COR-L47 (cell line): ENCODE data around the gene RAPGEF1.
A peak's percentile ranks its signal among the peaks of the same experiment; 100 is the strongest.

Experiments used
- DNase-seq: peaks from one replicate; lab custom pipeline; 2025; lab: John Stamatoyannopoulos, UW

Gene RAPGEF1

DNA sequence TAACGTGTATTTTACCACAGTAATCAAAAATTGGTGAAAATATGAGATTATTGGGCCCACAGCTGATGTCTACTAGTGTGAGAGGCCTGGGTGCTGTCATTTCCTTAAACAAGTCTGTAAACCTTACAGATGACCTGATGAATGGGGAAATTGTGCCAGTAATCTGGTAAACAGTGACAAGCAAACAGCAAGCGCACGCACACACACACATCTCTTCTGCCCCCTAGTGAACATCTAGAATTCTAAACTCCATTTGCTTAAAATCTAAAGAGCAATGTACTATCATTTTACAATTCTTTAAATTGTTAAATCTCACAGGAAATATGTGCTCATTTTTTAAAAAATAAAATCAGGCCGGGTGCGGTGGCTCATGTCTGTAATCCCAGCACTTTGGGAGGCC lies 7.5 kb upstream of the RAPGEF1 start:
- peak; percentile 32 for DNase-seq

DNA sequence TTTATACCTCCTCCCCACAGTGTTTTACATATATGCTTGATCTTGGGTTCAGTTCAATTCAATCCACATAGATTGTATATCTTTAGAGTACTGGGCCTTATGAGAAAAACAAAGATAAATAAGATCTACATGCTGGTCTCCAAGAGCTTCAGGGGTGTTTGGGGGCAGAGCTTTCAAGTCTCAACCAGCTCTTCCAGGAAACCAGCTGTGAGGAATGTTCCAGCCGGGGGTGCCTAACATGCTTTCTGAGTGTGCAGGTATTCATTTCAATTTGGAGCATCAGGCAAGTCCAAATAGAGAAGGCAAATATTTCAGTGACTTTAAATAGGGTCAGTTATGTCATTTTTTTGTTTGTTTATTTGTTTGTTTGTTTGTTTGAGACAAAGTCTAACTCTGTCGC lies 5.7 kb upstream of the RAPGEF1 start:
- DNase-seq: no peak

DNA sequence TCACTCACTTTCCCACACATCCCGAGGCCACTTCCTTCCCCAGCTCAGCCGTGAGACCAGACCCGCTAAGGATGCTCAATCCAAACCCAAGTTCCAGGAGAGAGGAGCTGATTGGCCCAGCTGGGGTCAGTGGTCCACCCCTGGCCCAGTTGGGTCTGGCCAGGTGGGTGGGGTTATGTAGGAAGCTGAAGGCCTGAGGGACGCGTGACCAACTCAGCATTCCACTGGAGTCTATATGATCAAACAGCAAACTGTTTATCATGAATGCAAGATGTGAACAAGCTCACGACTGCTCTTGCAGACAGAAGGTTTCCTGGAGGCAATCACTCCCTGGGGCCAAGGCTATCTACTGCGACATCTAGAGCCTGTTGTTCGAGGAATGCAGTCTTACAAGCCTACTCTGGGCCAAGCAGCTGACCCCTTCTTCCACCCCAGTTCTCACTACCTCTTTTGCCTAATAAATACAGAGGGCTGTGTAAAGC lies 4.9 kb upstream of the RAPGEF1 start:
- no peak for DNase-seq

DNA sequence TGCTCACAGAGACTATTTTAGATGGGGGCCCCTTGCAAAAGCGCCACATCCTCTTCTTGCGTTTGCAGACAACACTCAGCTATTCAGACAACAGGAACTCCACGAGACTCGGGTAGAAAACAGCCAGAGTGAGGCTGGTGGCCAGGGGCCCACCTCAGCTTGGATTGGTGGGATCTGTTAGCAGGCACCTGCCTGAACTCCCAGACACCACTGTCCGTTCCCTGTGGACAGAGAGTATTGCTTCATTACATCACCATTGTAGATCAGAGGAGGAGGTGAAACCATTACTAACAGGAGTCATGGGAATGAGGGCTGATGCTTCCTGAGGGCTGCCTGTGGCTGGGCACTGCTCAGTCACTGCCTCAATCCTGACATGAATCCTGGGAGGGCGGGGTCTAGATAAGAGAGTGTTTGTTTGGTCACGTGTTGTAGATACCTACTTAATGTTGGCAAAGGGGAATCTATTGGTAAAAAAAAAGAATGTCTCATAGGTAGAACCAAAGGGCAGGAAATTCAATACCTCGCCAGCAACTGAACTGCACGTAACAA lies 4.4 kb upstream of the RAPGEF1 start:
- no peak for DNase-seq

DNA sequence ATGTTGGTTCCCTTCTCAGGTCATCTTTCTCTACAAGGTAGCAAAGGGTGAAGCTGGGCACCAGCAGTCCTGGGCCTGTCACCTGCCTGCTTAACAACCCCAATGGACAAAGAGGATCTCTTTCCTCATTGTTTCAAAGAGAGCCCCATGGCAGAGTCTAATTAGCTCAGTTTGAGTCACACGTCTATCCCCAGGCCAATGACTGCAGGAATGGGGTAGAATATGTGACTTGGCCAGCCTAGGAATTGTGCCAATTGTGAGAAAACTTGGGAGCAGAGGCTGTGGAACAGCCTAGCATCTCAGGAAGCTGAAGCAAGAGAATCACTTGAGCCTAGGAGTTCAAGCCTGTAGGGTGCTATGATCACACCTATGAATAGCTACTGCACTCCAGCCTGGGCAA lies 3.6 kb upstream of the RAPGEF1 start:
- no peak for DNase-seq

DNA sequence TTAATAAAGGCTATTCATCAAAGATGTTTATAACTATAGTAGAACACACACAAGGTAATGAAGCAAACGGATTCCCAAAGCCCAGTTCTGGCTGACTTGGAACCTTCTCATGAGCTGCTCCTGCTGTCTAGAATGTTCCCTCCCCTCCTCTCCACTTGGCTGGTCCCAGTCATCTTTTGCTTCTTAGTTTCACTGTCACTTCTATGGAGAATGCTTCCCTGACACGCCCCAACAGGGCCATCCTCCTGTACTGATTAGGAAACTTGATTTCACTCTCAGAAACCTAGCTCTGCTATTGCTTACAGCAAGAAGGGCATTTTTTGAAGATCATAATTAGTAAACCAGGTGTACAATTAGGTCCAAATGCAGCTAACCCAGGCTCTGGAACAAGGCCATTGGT lies 3.2 kb upstream of the RAPGEF1 start:
- DNase-seq: no peak

DNA sequence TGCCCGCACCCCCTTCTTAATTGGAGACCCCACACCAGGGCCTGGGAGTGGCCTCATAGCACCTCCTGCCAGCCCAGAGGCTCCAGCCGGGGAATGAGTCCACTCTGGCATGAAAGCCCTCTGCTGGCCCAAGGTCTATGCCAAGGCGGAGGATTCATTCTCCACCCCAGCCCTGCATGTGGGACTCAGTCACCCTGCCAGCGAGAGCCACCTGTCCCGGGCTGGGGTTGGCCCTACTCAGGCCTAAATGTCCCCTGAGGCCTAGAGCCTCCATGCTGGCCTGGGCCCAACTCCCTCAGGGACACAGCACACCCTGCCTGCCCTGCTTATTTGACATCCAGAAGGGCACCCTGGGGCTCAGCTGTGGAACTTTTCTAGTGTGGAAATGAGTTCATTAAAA lies 1.0 kb upstream of the RAPGEF1 start:
- no peak for DNase-seq

DNA sequence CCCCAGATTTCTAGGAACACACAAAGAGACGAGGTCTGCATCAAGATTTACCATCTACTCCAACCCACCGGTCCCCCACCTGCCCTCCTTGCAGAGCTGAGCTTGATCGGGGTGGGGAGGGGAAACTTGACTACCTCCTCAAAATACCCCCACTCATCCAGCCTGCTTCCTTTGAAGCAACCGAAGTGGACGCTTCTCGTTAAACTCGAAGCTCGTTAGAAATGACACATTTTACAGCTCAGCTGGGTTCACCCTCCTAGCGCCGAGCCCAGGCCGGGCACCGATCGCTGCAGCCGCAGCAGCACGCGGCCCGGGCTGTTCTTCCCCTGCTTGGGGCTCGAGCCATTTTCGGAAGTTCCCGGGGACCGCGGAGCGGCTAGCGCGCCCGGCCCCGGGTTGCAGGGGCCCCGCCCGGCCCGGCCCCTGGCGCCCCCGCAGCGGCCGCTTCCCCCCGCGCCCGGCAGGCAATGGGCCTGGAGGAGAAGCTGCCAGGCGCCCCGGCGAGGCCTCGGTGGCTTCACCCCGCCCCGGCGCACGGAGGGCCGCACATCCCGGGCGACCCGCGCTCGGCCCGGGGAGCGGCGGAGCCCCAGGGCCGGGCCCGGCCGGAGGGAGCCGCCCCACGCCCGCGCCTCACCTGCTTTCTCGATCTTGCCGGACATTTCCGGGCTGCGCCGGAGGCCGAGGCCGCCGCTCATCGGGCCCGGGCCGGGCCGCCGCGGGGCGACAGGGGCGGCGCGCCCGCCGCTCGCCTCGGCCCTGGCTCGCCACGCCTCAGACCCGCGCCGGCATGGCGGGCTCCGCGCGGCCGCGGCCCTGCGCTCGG lies 530 bp downstream of the RAPGEF1 start:
- no peak for DNase-seq

DNA sequence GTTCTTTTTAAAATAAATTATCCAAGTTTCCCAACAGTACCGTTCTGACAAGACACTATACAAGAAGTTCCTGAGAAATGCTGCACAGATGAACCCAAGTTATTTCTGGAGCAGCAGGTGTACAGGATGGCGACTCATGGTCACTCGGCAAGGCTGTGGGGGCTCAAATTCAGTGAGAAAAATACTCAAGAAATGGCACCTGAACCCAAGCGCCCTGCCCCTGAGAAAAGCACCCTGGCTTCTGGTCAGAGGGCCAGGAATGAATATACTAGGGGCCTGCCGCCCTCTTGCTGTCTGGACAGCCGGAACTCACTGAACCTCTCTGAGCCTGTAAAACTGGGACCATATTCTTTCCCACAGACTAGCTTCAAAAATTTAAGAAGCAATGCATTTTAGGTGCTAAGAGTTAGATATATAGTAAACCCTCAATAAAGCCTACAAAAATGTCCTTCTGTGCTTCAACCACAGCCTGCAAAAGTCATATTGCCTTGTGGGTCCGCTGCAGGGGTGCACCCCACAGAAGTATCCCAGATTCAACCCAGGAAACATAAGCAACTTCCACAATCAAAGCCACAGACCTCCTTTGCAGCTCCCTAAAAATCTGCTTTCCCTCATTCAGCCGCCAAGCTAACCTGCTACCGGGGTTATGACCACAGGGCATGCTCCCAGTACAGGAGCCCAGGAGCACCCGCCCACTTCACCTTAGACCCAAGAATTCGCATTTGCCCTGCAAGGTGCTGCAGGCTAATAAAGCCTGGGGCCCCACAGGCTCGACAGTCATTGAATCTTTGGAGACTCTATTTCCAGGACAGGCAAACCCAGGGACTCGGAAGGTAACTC lies 1.4 kb downstream of the RAPGEF1 start:
- DNase-seq: no peak

DNA sequence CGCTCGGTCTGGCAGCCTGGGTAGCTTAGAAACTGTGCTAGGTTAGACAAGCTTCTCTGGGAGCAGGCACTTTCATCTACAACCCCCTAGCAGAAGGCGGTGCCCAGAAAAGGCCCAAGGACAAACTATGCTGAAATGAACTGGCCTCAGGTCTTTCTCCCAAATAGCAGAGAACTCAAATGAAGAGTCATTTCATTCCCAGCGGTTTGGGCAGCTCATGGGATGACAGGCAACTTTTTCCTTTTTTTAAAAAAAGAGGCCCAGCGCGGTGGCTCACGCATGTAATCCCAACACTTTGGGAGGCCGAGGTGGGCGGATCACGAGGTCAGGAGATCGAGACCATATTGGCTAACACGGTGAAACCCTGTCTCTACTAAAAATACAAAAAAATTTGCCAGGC lies 2.5 kb downstream of the RAPGEF1 start:
- no peak for DNase-seq

DNA sequence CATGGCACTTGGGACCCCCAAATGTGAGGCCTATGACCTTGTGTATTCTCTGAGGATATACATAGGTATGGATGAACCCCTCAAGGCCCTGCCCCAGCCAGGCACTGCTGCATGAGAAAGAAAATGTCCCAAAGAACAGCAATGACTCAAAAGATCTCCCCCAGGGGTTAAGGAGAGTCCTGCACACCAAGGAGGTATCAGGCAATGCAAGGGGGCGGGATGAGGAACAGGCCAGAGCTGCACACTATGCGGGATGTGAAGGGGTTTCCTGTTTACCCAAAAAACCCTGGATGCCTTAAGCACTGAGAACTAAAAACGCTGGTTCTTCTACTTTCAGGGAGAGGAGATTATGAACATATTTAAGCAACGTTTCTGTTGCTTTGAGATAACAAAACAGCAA lies 3.4 kb downstream of the RAPGEF1 start:
- no peak for DNase-seq

DNA sequence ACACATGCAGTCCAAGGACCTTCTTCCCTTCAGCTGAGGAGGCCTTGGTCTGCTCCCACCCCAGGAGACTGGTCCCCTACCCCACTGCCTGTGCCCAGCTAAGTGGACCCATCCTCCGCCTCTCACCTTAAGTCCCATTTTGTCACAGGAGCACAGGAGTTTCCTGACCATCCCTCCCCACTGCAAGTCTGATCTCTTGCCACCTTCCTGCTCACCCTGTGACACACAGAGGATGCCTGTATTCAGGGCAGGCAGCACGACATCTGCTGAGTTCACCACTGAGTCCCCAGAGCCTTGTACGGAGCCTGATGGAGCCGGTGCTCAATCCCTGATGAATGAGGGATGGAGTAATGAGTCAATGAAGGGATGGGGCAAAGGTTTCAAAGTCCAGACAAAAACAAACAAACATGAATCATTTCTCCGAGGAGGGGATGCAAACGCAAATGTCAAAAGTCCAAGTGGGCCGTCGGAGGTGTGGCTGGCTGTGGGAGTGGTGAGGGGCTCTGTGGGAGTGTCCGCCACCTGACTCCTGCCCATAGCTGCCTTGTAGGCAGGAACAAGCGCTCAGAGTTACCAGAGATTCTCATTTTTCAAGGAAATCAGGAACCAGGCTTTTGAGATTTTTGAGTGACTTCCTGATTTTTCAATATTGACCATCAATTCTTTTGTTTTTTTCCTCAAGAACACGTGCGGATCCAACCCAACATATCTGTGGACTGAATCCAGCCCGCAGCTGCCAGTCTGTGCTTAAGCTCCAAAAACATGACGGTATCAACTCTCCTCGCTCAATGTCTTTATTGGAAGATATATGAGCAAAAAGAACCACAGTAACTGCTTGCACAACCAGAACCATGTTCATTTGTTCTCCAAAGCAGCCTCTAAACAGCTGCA lies 4.4 kb downstream of the RAPGEF1 start:
- no peak for DNase-seq

DNA sequence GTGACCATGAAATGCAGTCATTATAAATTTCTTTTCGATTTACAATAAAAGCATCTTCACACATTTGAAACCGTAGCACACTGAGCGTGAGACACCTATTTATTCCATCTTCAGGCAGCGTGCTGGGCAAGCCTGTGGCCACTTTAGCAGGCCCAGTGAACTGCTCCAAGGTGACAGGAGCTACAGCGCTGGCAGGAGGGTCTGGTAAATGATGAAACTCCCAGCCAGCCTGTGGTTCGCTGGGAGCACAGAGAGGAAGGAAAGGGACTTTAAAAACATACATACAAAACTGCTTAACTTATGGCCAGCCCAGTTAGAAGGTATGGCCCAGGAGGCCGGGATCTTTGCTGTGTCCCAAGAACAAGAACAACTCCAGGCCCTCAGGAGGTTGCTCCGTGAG lies 5.1 kb downstream of the RAPGEF1 start:
- DNase-seq: no peak

DNA sequence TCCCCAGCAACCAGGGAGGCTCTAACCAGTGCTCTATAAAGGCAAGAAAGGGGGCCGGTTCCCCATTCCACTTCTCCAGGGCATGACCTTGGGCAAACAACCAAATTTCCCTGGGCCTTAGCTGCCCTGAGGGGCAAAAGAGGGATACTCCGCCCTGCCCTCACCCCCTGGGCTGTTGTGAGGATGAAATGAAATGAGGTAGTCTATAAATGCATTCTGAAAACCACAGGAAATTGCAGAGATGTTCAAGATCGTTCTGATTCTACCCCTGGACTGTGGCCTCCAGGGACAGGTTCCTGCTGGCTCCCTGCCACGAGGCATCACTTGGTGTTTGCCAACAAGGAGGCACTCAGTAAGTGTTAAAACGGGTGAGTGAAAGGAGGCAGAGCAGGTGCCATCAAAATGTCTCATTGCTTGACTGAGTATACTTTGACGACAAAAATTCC lies 5.7 kb downstream of the RAPGEF1 start:
- DNase-seq: peak; percentile 48

DNA sequence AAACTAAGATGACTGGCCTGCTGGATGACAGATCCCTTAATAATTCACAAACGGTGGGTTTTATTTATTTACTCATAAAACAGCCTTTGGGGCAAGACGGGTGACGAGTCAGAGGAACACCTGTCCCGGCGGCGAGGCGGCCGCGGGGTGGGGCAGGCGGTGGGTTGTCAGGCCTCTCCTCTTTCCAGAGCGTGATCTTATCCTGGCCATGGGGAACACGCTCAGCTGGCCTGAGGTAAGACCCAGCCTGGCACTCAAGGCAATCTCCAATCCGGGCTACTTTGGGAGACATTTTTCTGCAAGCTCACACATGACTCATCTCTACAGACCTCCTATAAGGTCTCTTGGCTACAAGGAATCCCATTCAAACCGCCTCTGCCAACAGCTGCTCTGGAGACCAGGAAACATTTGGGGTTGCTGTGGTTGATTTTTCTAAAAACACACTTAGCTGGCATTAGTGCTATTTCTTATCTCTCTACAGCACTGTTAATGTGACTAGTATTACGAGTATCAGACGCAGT lies 6.3 kb downstream of the RAPGEF1 start:
- no peak for DNase-seq

DNA sequence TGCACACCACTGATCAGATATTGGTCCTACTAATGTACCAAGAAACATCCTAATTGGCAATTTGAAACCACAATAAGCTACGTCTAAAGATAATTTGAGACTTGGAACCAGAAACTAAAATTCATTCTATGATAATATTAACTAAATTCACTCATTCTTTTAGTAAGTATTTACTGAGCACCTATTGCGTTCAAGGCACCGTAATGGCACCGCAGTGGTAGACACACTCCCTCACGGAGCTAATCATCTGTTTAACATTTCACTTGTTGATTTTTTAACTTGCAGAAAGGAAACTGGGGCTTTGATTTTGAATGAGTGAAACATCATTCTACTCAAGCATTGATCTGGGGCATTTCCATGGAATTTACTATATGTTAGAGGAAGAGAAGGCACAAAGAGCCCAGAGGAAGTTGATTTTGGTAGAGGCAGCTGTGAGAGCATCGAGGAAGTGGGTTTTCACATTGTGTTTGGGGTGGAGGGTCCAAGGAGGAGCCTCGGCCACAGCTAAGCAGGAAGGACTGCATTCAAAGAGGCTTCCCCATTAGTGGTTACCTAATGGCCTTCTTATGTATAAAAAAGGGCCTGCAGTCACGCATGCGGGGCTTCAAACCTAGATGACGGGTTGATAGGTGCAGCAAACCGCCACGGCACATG lies 7.1 kb downstream of the RAPGEF1 start:
- DNase-seq: no peak

DNA sequence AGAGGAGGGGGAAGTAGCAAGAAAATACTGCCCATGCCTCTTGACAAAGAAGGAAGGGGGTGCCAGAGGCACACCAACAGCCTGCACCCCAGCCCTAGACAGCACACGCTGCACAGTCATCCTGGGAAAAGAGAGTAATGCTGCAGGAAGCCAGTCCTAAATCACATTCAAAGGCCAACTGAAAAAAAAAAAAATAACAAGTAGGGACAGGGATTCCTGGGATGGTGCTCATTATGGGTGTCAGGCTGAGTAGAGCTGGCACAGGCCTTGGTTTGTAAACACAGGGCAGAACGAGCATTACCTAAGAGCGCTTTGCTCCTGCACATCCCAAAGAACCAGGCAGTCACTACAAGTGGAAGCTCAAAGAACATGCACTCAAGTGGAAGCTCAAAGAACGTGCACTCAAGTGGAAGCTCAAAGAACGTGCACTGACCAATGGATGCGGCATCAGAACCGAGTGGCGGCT lies 7.8 kb downstream of the RAPGEF1 start:
- no peak for DNase-seq

DNA sequence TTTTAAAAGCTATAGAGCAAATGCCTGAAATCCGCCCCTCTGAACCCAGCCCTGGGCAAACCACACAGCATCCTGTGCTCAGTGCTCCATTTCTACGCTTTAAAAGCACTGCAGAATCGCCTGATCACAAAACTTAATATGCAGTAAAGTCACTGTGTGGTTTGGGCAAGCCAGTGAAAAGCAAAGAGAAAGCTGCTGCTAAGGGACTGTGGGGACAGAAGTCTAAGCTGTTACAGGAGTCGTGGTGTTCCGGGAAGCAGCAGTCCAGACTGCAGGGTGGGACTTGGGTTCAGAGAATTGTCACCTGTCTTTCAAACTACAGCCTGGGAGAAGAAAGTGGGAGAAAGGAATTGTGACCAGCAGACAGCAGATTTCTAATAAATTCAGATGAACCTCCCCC lies 8.2 kb downstream of the RAPGEF1 start:
- DNase-seq: no peak

DNA sequence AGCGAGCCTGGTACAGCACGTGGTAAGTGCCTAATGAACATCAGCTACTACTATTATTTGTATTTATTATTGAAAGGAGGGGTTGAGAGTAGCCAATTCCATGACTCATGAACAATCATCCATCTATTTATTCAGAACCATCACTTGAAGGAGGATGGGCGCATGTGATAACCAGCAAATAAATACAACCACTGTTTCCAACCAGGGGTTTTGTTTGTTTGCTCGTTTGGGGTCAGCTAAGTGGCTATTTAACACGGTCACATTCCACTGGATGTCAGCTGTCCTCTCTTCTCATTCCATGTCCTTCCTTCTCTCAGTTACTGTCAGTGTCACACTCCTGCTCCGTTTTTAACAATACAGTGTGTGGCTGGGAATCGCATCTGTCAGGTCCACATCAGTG lies 8.6 kb downstream of the RAPGEF1 start:
- DNase-seq: no peak

DNA sequence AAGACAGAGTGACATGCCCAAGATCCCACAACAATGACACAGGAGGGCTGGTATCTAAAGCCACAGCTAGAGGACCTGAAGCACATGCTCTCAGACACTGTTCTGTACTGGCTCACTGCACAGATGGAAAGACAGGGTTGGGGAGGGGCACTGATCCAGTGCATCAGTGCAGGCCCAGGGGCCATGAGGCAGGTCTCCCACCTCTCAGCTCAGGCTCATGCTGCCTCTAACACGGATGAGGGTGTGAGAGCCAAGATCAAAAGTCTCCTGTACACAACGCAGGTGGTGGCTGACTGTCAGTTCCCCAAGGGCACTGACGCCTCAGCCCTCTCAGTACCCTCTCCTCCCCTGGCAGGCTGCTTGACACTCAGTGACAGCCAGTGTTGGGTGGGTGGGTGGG lies 10.9 kb downstream of the RAPGEF1 start:
- no peak for DNase-seq

DNA sequence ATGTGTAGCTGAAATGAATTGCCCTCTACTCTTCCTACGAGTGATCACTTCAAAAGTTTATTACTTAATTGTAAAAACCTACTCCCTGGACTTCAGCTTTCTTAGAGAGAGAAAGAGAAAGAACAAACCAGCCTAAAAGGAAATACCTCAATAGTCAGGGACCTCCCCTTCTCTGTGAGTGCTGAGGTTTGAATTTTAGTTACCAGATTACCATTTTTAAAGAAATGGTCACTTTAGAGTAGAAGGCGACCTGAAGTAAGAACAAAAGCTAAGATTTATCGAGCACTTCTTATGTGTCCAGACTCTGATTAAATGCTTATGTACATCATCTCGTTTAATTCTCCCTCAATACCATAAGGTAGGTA lies 11.3 kb downstream of the RAPGEF1 start:
- no peak for DNase-seq
